Measurements from ENCODE around the gene KLC1. TPM values are rescaled to one million over a fixed set of nuclear protein-coding genes. Genes with fewer than 3 reads are reported as not detected.

KLC1 gene
- total and polyA plus RNA-seq, 2 of the 8 experiments (the other 6 are each of a cell fraction or from before 2014, with no cell fraction given): 84.6 to 134 TPM

DNA sequence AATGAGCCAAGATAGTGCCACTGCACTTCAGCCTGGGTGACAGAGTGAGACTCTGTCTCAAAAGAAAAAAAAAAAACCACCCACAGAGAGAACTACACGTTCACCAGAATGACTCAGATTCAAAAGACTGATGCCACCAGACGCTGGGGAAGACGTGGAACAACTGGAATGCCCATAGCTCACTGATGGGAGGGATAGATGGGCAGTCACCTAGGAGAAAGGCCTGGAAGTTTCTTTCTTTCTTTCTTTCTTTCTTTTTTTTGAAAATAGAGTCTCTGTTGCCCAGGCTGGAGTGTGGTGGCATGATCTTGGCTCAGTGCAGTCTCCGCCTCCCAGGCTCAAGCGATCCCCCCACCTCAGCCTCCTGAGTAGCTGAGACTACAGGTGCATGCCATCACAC lies 10.0 kb upstream of the KLC1 start (continued):
- TF ChIP-seq, protein P1, sequence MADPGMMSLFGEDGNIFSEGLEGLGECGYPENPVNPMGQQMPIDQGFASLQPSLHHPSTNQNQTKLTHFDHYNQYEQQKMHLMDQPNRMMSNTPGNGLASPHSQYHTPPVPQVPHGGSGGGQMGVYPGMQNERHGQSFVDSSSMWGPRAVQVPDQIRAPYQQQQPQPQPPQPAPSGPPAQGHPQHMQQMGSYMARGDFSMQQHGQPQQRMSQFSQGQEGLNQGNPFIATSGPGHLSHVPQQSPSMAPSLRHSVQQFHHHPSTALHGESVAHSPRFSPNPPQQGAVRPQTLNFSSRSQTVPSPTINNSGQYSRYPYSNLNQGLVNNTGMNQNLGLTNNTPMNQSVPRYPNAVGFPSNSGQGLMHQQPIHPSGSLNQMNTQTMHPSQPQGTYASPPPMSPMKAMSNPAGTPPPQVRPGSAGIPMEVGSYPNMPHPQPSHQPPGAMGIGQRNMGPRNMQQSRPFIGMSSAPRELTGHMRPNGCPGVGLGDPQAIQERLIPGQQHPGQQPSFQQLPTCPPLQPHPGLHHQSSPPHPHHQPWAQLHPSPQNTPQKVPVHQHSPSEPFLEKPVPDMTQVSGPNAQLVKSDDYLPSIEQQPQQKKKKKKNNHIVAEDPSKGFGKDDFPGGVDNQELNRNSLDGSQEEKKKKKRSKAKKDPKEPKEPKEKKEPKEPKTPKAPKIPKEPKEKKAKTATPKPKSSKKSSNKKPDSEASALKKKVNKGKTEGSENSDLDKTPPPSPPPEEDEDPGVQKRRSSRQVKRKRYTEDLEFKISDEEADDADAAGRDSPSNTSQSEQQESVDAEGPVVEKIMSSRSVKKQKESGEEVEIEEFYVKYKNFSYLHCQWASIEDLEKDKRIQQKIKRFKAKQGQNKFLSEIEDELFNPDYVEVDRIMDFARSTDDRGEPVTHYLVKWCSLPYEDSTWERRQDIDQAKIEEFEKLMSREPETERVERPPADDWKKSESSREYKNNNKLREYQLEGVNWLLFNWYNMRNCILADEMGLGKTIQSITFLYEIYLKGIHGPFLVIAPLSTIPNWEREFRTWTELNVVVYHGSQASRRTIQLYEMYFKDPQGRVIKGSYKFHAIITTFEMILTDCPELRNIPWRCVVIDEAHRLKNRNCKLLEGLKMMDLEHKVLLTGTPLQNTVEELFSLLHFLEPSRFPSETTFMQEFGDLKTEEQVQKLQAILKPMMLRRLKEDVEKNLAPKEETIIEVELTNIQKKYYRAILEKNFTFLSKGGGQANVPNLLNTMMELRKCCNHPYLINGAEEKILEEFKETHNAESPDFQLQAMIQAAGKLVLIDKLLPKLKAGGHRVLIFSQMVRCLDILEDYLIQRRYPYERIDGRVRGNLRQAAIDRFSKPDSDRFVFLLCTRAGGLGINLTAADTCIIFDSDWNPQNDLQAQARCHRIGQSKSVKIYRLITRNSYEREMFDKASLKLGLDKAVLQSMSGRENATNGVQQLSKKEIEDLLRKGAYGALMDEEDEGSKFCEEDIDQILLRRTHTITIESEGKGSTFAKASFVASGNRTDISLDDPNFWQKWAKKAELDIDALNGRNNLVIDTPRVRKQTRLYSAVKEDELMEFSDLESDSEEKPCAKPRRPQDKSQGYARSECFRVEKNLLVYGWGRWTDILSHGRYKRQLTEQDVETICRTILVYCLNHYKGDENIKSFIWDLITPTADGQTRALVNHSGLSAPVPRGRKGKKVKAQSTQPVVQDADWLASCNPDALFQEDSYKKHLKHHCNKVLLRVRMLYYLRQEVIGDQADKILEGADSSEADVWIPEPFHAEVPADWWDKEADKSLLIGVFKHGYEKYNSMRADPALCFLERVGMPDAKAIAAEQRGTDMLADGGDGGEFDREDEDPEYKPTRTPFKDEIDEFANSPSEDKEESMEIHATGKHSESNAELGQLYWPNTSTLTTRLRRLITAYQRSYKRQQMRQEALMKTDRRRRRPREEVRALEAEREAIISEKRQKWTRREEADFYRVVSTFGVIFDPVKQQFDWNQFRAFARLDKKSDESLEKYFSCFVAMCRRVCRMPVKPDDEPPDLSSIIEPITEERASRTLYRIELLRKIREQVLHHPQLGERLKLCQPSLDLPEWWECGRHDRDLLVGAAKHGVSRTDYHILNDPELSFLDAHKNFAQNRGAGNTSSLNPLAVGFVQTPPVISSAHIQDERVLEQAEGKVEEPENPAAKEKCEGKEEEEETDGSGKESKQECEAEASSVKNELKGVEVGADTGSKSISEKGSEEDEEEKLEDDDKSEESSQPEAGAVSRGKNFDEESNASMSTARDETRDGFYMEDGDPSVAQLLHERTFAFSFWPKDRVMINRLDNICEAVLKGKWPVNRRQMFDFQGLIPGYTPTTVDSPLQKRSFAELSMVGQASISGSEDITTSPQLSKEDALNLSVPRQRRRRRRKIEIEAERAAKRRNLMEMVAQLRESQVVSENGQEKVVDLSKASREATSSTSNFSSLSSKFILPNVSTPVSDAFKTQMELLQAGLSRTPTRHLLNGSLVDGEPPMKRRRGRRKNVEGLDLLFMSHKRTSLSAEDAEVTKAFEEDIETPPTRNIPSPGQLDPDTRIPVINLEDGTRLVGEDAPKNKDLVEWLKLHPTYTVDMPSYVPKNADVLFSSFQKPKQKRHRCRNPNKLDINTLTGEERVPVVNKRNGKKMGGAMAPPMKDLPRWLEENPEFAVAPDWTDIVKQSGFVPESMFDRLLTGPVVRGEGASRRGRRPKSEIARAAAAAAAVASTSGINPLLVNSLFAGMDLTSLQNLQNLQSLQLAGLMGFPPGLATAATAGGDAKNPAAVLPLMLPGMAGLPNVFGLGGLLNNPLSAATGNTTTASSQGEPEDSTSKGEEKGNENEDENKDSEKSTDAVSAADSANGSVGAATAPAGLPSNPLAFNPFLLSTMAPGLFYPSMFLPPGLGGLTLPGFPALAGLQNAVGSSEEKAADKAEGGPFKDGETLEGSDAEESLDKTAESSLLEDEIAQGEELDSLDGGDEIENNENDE (IDR thresholded peaks at IDR 0.05; ENCODE audit: insufficient replicate concordance, low read length): no peak
- TF ChIP-seq, protein P2, sequence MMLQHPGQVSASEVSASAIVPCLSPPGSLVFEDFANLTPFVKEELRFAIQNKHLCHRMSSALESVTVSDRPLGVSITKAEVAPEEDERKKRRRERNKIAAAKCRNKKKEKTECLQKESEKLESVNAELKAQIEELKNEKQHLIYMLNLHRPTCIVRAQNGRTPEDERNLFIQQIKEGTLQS (IDR thresholded peaks at IDR 0.05; ENCODE audit: insufficient read depth, low read depth, low read length): no peak
- TF ChIP-seq RFX5 (IDR thresholded peaks at IDR 0.05; ENCODE audit: borderline replicate concordance, low read depth, low read length): no peak
- TF ChIP-seq TAF1 (IDR thresholded peaks at IDR 0.05; ENCODE audit: low read depth, low read length): no peak
- no peak for TF ChIP-seq SP2 (IDR thresholded peaks at IDR 0.05; ENCODE audit: low read length)
- TF ChIP-seq EZH2 (IDR thresholded peaks at IDR 0.05; ENCODE audit: low read depth, low read length, severe bottlenecking): no peak
- TF ChIP-seq SIN3A (conservative IDR thresholded peaks at IDR 0.05 in 1 of 2, IDR thresholded peaks at IDR 0.05 in 1 of 2; ENCODE audit: low read depth in 1 of 2, low read length in 2 of 2): no peak
- TF ChIP-seq JUND (IDR thresholded peaks at IDR 0.05; ENCODE audit: low read length): no peak
